Neural progenitor cell (in vitro differentiated cells): ENCODE data around the gene CCT8. TPM values are rescaled to one million over a fixed set of nuclear protein-coding genes. Genes with fewer than 3 reads are reported as not detected.

Experiments
- DNase-seq: peaks from one replicate; pipeline ENCODE4 v3.0.0-alpha.2; 2016; ENCODE audit warnings: low spot score
- H2AFZ ChIP-seq: fragments of 200-600 bp; sonication (generic); replicated peaks from 2 replicates; pipeline ENCODE4 v1.6.1; 2016; ENCODE audit warnings: antibody characterized with exemption
- H3F3A ChIP-seq: fragments of 200-600 bp; sonication (generic); 2 replicates; pipeline ENCODE4 v1.6.1; 2016; ENCODE audit warnings: antibody characterized with exemption, low read depth
- H3K27ac ChIP-seq: fragments of 200-600 bp; sonication (generic); 2 replicates; pipeline ENCODE4 v1.5.1; 2016; ENCODE audit warnings: mild to moderate bottlenecking
- H3K27me3 ChIP-seq: fragments of 200-600 bp; sonication (generic); 2 replicates; pipeline ENCODE4 v1.6.1; 2016; ENCODE audit warnings: mild to moderate bottlenecking, moderate library complexity
- H3K36me3 ChIP-seq: fragments of 200-600 bp; sonication (generic); 2 replicates; pipeline ENCODE4 v1.5.1; 2016
- H3K4me1 ChIP-seq: fragments of 200-600 bp; sonication (generic); 2 replicates; pipeline ENCODE4 v1.6.1; 2016; ENCODE audit warnings: mixed run types
- H3K4me2 ChIP-seq: fragments of 200-600 bp; sonication (generic); 2 replicates; pipeline ENCODE4 v1.6.1; 2016
- H3K4me3 ChIP-seq: fragments of 200-600 bp; sonication (generic); 2 replicates; pipeline ENCODE4 v1.5.1; 2016
- H3K79me2 ChIP-seq: fragments of 200-600 bp; sonication (generic); 2 replicates; pipeline ENCODE4 v1.6.1; 2016; ENCODE audit warnings: low read depth
- H3K9ac ChIP-seq: fragments of 200-600 bp; sonication (generic); 2 replicates; pipeline ENCODE4 v1.6.1; 2016
- H3K9me3 ChIP-seq: fragments of 200-600 bp; sonication (generic); 2 replicates; pipeline ENCODE4 v1.5.1; 2016; ENCODE audit warnings: low read depth
- H4K20me1 ChIP-seq: fragments of 200-600 bp; sonication (generic); 2 replicates; pipeline ENCODE4 v1.6.1; 2016; ENCODE audit warnings: low read depth
- H3K27ac Mint-ChIP-seq: 3 replicates; pipeline ENCODE4 v1.8.0; 2021; ENCODE audit warnings: mixed read lengths
- H3K27me3 Mint-ChIP-seq: 2 replicates; pipeline ENCODE4 v1.8.0; 2022; ENCODE audit warnings: low read depth, mild to moderate bottlenecking, inconsistent platforms, moderate library complexity, mixed read lengths; ENCODE audit not compliant: insufficient read depth
- H3K36me3 Mint-ChIP-seq: 3 replicates; pipeline ENCODE4 v1.8.0; 2021; ENCODE audit warnings: mixed read lengths
- H3K4me1 Mint-ChIP-seq: 3 replicates; pipeline ENCODE4 v1.8.0; 2021; ENCODE audit warnings: mixed read lengths
- H3K4me3 Mint-ChIP-seq: 3 replicates; pipeline ENCODE4 v1.8.0; 2021; ENCODE audit warnings: mild to moderate bottlenecking, moderate library complexity, mixed read lengths
- H3K9me3 Mint-ChIP-seq: 3 replicates; pipeline ENCODE4 v1.8.0; 2020; ENCODE audit warnings: mixed read lengths
- EZH2 ChIP-seq: fragments of 200-600 bp; sonication (generic); IDR thresholded peaks from 2 replicates; pipeline ENCODE4 v1.6.1; 2017; ENCODE audit warnings: antibody characterized with exemption, mild to moderate bottlenecking, moderate library complexity
- EZH2phosphoT487 ChIP-seq: fragments of 200-600 bp; sonication (generic); IDR thresholded peaks from 2 replicates; pipeline ENCODE4 v1.6.1; 2017; ENCODE audit warnings: antibody characterized with exemption
- total RNA-seq: library from RNA; depleted of rRNA; stranded (reverse); fragments of >200 nt; gene quantifications from 2 replicates; pipeline ENCODE4 v1.2.3, GENCODE V29; 2015; ENCODE audit warnings: low replicate concordance
- TF ChIP-seq, protein P1 (sequence below): fragments of 200-600 bp; sonication (generic); IDR thresholded peaks from 2 replicates; pipeline ENCODE4 v1.5.1; 2017; ENCODE audit warnings: antibody characterized with exemption, mild to moderate bottlenecking

CCT8 gene
- total RNA-seq, 1 donor from 2014 or later, result 642 TPM

DNA sequence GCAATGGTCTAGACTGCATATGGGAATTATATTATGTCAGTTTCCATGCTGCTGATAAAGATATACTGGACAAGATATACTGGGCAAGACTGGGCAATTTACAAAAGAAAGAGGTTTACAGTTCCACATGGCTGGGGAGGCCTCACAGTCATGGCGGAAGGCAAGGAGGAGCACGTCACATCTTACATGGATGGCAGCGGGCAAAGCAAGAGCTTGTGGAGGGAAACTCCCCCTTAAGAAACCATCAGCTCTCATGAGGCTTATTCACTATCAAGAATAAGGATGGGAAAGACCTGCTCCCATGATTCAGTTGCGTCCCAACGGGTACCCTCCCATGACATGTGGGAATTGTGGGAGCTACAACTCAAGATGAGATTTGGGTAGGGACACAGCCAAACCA lies 21.2 kb downstream of the CCT8 start:
- no peak overlapping the region for H3K4me3 Mint-ChIP-seq
- peaks cover 22% of the 10 kb centered on the region for H3K36me3 ChIP-seq
- no peak for DNase-seq
- H3K27ac ChIP-seq, result no peak overlapping the region
- H4K20me1 ChIP-seq, result peaks cover 5% of the 10 kb centered on the region
- no peak overlapping the region for H3K4me3 ChIP-seq
- H3K36me3 Mint-ChIP-seq, result peaks cover 14% of the 10 kb centered on the region
- H3K9me3 ChIP-seq, result no peaks in the 10 kb centered on the region
- no peaks in the 10 kb centered on the region for H3K9me3 Mint-ChIP-seq
- H2AFZ ChIP-seq, result no peak overlapping the region
- H3K79me2 ChIP-seq, result no peaks in the 10 kb centered on the region
- H3K9ac ChIP-seq, result no peak overlapping the region
- H3K4me1 Mint-ChIP-seq, result no peaks in the 10 kb centered on the region
- no peaks in the 10 kb centered on the region for H3K4me1 ChIP-seq
- H3K27me3 ChIP-seq, result no peaks in the 10 kb centered on the region
- no peaks in the 10 kb centered on the region for H3K27me3 Mint-ChIP-seq
- no peak overlapping the region for H3K4me2 ChIP-seq
- H3K27ac Mint-ChIP-seq, result no peak overlapping the region
- H3F3A ChIP-seq, result peaks cover 25% of the 10 kb centered on the region
- TF ChIP-seq EZH2 (no peak), EZH2phosphoT487 (no peak)
- TF ChIP-seq, protein P1, sequence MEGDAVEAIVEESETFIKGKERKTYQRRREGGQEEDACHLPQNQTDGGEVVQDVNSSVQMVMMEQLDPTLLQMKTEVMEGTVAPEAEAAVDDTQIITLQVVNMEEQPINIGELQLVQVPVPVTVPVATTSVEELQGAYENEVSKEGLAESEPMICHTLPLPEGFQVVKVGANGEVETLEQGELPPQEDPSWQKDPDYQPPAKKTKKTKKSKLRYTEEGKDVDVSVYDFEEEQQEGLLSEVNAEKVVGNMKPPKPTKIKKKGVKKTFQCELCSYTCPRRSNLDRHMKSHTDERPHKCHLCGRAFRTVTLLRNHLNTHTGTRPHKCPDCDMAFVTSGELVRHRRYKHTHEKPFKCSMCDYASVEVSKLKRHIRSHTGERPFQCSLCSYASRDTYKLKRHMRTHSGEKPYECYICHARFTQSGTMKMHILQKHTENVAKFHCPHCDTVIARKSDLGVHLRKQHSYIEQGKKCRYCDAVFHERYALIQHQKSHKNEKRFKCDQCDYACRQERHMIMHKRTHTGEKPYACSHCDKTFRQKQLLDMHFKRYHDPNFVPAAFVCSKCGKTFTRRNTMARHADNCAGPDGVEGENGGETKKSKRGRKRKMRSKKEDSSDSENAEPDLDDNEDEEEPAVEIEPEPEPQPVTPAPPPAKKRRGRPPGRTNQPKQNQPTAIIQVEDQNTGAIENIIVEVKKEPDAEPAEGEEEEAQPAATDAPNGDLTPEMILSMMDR, result no peak

DNA sequence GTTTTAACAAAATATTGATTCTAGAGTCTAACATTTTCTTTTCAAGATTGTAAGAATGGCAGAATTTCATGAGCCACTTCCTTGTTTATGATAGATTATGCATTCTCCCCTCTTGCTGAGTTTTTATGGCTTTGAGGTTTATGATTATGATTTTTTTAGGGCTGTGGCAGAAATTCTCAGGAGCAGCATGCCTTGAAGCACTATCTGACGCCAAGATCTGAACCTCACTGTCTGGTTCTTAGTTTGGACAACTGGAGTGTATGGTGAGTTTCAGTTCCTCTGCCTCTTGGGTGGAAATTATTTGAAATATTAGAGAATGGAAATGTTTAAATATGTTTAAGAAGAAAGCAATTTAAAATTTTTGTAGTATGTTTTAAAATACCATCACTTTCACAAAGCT lies 38.8 kb downstream of the CCT8 start:
- Mint-ChIP-seq H3K27me3 (no peaks in the 10 kb centered on the region), H3K9me3 (no peaks in the 10 kb centered on the region), H3K4me3 (no peak overlapping the region), H3K36me3 (peaks cover 16% of the 10 kb centered on the region), H3K4me1 (no peaks in the 10 kb centered on the region), H3K27ac (no peak overlapping the region)
- no peak for DNase-seq
- Histone ChIP-seq H3K36me3 (peaks cover 28% of the 10 kb centered on the region), H3F3A (no peaks in the 10 kb centered on the region), H3K9ac (no peak overlapping the region), H3K4me1 (no peaks in the 10 kb centered on the region), H3K9me3 (no peaks in the 10 kb centered on the region), H4K20me1 (no peaks in the 10 kb centered on the region), H3K27me3 (no peaks in the 10 kb centered on the region), H3K27ac (no peak overlapping the region), H3K4me2 (no peak overlapping the region), H3K79me2 (peaks cover 5% of the 10 kb centered on the region), H3K4me3 (no peak overlapping the region), H2AFZ (no peak overlapping the region)
- TF ChIP-seq EZH2 (no peak), EZH2phosphoT487 (no peak)
- TF ChIP-seq, protein P1, result no peak

DNA sequence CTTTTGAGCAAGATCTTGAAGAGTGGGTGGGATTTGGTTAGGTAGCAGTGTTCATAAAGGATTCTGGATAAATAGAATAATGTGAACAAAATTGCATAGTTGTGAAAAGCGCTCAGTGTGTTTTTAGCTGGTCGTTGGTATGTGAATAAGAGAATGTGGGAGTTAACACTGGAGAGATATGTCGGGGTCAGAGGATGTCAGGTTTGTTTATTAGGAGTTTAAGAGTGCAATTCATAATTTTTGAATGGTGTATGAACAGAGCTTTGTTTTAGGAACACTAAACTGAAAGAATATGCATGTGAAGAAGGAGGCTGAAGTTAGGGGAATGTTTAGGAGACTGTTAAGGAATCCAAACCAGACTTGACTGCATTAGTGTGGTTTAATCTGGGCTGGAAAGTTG lies 39.6 kb downstream of the CCT8 start:
- H3K36me3 Mint-ChIP-seq, result peaks cover 16% of the 10 kb centered on the region
- Histone ChIP-seq H3K4me1 (no peaks in the 10 kb centered on the region), H3K79me2 (peaks cover 11% of the 10 kb centered on the region), H3K9me3 (no peaks in the 10 kb centered on the region), H3K9ac (no peak overlapping the region), H3K27ac (no peak overlapping the region), H3K4me3 (no peak overlapping the region), H3K4me2 (no peak overlapping the region), H2AFZ (no peak overlapping the region), H4K20me1 (no peaks in the 10 kb centered on the region), H3K27me3 (no peaks in the 10 kb centered on the region), H3K36me3 (peaks cover 24% of the 10 kb centered on the region), H3F3A (no peaks in the 10 kb centered on the region)
- TF ChIP-seq, protein P1, result no peak
- TF ChIP-seq EZH2phosphoT487 (no peak), EZH2 (no peak)
- no peak overlapping the region for H3K27ac Mint-ChIP-seq
- no peaks in the 10 kb centered on the region for H3K4me1 Mint-ChIP-seq
- no peaks in the 10 kb centered on the region for H3K27me3 Mint-ChIP-seq
- no peak for DNase-seq
- H3K4me3 Mint-ChIP-seq, result no peak overlapping the region
- no peaks in the 10 kb centered on the region for H3K9me3 Mint-ChIP-seq

DNA sequence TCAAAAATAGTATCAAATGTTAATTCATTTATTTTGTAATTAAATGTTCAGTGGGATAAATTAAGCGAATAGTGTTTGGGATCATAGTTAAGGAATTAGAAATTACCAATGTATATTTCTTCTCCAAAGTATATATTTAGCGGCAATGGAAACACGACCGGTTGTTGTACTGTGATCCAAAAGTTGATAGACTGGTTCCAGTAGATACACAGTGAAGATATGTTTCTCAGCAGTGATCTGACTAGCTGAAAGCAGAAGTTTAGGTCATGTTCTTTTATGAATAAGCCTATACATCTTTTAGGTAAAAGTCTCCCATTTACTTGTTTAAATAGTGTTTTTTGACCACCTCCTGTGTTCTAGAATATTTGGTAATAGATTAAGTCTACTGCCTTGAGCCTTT lies 40.1 kb downstream of the CCT8 start:
- H3K36me3 ChIP-seq, result peaks cover 20% of the 10 kb centered on the region
- H3K27ac ChIP-seq, result no peak overlapping the region
- H3K27me3 ChIP-seq, result no peaks in the 10 kb centered on the region

More for the DNA sequence above, 40.1 kb downstream of the CCT8 start:
- DNase-seq, result no peak
- Histone ChIP-seq H3F3A (no peaks in the 10 kb centered on the region), H3K79me2 (peaks cover 15% of the 10 kb centered on the region), H2AFZ (no peak overlapping the region), H4K20me1 (no peaks in the 10 kb centered on the region), H3K4me2 (no peak overlapping the region), H3K4me3 (no peak overlapping the region), H3K4me1 (no peaks in the 10 kb centered on the region), H3K9me3 (no peaks in the 10 kb centered on the region), H3K9ac (no peak overlapping the region)
- no peaks in the 10 kb centered on the region for H3K9me3 Mint-ChIP-seq
- no peaks in the 10 kb centered on the region for H3K4me1 Mint-ChIP-seq
- H3K27me3 Mint-ChIP-seq, result no peaks in the 10 kb centered on the region
- H3K36me3 Mint-ChIP-seq, result peaks cover 18% of the 10 kb centered on the region
- TF ChIP-seq, protein P1, result no peak
- no peak for TF ChIP-seq EZH2
- TF ChIP-seq EZH2phosphoT487, result no peak
- H3K4me3 Mint-ChIP-seq, result no peak overlapping the region
- no peak overlapping the region for H3K27ac Mint-ChIP-seq
